GM19238 (cell line): ENCODE measurements around the gene THY1.
"Not testable (repeated sequence)": the region's sequence is repeated elsewhere in the genome, so short reads cannot be mapped to it uniquely, and the experiment has no call there.

Source experiments
- DNase-seq: peaks from one replicate; pipeline ENCODE4 v3.0.0; 2011; ENCODE audit warnings: low spot score; ENCODE audit not compliant: insufficient read length

THY1 gene

GRCh38 chr11:119445850-119446249, 22.9 kb upstream of the THY1 start:
- no peak for DNase-seq

- DNase-seq = no peak
These were observed 22.4 kb upstream of the THY1 start for GRCh38 chr11:119445379-119445778.

- no peak for DNase-seq
These were observed 18.9 kb upstream of the THY1 start for GRCh38 chr11:119441898-119442243.

GRCh38 chr11:119438599-119438998, 15.6 kb upstream of the THY1 start:
- no peak for DNase-seq

GRCh38 chr11:119437521-119437920, 14.5 kb upstream of the THY1 start:
- DNase-seq = not testable (repeated sequence)

- DNase-seq = no peak
These were observed 13.7 kb upstream of the THY1 start for GRCh38 chr11:119436711-119437110.

GRCh38 chr11:119436093-119436492, 13.1 kb upstream of the THY1 start:
- no peak for DNase-seq

- DNase-seq = no peak
These were observed 11.8 kb upstream of the THY1 start for GRCh38 chr11:119434591-119435330.

- no peak for DNase-seq
These were observed 10.4 kb upstream of the THY1 start for GRCh38 chr11:119433358-119433725.

- no peak for DNase-seq
These were observed 9.7 kb upstream of the THY1 start for GRCh38 chr11:119432484-119433357.

- DNase-seq = no peak
These were observed 8.6 kb upstream of the THY1 start for GRCh38 chr11:119431523-119431922.

GRCh38 chr11:119427279-119427678, 4.3 kb upstream of the THY1 start:
- no peak for DNase-seq

GRCh38 chr11:119426142-119426541, 3.2 kb upstream of the THY1 start:
- no peak for DNase-seq

- no peak for DNase-seq
These were observed 1.8 kb upstream of the THY1 start for GRCh38 chr11:119424775-119425174.

GRCh38 chr11:119424276-119424675, 1.3 kb upstream of the THY1 start:
- DNase-seq = no peak

GRCh38 chr11:119423509-119424254, 710 bp upstream of the THY1 start:
- DNase-seq = no peak

- no peak for DNase-seq
These were observed 797 bp downstream of the THY1 start for GRCh38 chr11:119421941-119422808.

GRCh38 chr11:119421351-119421750, 1.6 kb downstream of the THY1 start:
- no peak for DNase-seq

GRCh38 chr11:119420631-119421030, 2.3 kb downstream of the THY1 start:
- DNase-seq = no peak

- DNase-seq = no peak
These were observed 3.0 kb downstream of the THY1 start for GRCh38 chr11:119419834-119420492.

GRCh38 chr11:119419246-119419645, 3.7 kb downstream of the THY1 start:
- no peak for DNase-seq
